HT1080 (cell line): ENCODE measurements around the gene SMTNL2. TPM values are rescaled to one million over a fixed set of nuclear protein-coding genes. Genes with fewer than 3 reads are reported as not detected.

Experiments
- DNase-seq: peaks from one replicate; pipeline ENCODE4 v3.0.0-alpha.2; 2015; ENCODE audit warnings: low read depth
- total RNA-seq: library from RNA; depleted of rRNA; stranded (reverse); fragments of >200 nt; shearing (Covaris generic); gene quantifications from 2 replicates; pipeline ENCODE4 v1.2.3, GENCODE V29; 2014

The SMTNL2 gene
- total RNA-seq, 1 experiment from 2014 or later = not detected

- DNase-seq = no peak
Observed at GRCh38 chr17:4544951-4545216, 39.4 kb upstream of the SMTNL2 start.

GRCh38 chr17:4545217-4545951 lies 38.9 kb upstream of the SMTNL2 start:
- DNase-seq = no peak

GRCh38 chr17:4547118-4547906 lies 37.0 kb upstream of the SMTNL2 start:
- no peak for DNase-seq

GRCh38 chr17:4548061-4548461 lies 36.3 kb upstream of the SMTNL2 start:
- DNase-seq = no peak

- DNase-seq = no peak
Observed at GRCh38 chr17:4548721-4549531, 35.4 kb upstream of the SMTNL2 start.

- DNase-seq = no peak
Observed at GRCh38 chr17:4549781-4550533, 34.4 kb upstream of the SMTNL2 start.

GRCh38 chr17:4550534-4551039 lies 33.7 kb upstream of the SMTNL2 start:
- no peak for DNase-seq

- DNase-seq = no peak
Observed at GRCh38 chr17:4551141-4551540, 33.2 kb upstream of the SMTNL2 start.

GRCh38 chr17:4551796-4552525 lies 32.4 kb upstream of the SMTNL2 start:
- DNase-seq = no peak

- no peak for DNase-seq
Observed at GRCh38 chr17:4553669-4554068, 30.7 kb upstream of the SMTNL2 start.

- no peak for DNase-seq
Observed at GRCh38 chr17:4554441-4554996, 29.8 kb upstream of the SMTNL2 start.

- peak; percentile 93 for DNase-seq
Observed at GRCh38 chr17:4554997-4555799, 29.1 kb upstream of the SMTNL2 start, which contains the start of gene MYBBP1A. Gene MYBBP1A, minus strand, starts transcription at chr17:4555384. Its CDS starts 60 bp downstream, at chr17:4555324.

GRCh38 chr17:4555873-4556759 lies 28.2 kb upstream of the SMTNL2 start:
- DNase-seq = no peak

- no peak for DNase-seq
Observed at GRCh38 chr17:4556996-4557395, 27.3 kb upstream of the SMTNL2 start.

- DNase-seq = no peak
Observed at GRCh38 chr17:4557626-4558346, 26.5 kb upstream of the SMTNL2 start.

GRCh38 chr17:4558347-4558971 lies 25.9 kb upstream of the SMTNL2 start:
- no peak for DNase-seq
